Raji (cell line): ENCODE measurements around the gene GRID1.

ENCODE experiments used
- POLR2A ChIP-seq: IDR thresholded peaks from 2 replicates; pipeline ENCODE4 v1.6.1; 2011; ENCODE audit warnings: low read depth, low read length, control low read depth; ENCODE audit not compliant: insufficient read depth

GRID1 gene

DNA sequence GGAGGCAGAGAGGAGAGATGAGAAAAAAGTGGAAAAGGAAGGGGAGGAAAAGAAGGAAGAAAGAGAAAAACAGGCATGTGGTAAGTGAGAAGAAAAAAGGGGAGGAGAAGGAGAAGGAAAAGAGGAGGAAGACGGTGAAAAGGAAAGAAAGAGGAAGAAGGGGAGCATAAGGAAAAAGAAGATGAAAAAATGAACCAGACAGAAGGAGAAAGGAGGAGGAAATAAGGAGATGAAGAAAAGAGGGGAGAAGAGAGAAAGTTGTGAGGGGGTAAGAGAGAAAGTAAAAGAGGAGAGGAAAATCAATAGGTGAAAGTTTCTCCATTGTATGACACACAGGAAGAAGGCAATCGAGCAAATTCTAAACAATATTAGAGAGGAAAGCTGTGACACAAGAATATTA, 663.8 kb downstream of the GRID1 start:
- no peak for TF ChIP-seq POLR2A

DNA sequence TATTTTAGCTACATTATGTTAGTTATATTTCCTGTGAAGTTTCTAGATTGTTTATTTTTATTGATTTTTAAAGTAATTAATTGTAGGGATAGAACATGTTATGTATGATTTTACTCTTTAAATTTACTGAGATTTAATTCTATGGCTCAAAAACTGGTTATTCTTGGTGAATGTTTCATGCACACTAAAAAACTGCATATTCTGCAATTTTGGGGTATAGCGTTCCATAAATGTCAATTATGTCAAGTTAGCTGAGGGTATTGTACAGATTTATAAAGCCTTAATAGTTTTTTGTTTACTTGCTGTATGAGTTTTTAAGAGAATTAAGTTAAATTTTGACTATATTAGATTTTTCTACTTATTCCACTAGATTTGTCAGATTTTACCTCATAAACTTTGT, 669.7 kb downstream of the GRID1 start:
- no peak for TF ChIP-seq POLR2A

DNA sequence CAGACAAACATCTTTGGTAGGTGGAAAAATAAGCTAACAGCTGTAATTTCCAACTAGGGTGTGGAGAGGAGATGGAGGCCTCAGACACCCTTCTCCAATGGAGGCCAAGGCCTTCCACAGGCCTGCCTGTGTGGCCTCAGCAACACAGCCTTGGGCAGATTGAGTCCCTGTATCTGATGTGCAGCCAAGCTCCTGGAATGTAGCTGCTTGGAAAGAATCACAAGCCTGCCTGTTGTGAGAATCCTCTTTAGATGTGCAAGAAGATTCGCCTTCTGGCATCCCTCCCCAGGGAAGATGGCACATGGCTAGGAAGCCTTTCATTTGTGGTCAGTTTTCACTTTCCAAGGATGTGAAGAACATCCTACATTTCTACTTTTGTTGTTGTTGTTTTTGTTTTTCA, 684.0 kb downstream of the GRID1 start:
- no peak for TF ChIP-seq POLR2A

DNA sequence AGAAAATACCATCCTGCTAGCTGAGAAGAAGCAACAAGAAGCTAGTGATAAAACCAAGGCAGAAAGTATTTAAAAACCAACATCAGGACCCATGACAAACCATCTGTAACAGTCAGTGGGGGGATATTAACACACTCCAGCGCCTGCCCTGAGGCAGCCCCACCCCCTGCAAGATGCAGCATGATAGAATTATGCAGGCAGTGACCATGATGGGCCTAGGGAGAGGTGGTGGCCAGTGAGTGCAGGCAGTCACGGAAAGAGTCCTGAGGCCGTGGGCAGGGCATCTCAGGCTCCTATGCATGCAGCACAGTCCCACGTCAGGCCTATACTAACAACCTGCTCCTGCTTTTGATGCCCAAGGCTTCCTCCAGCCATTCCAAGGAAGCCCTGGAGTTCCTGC, 686.9 kb downstream of the GRID1 start:
- no peak for TF ChIP-seq POLR2A

GRCh38 chr10:85679061-85679460, 687.5 kb downstream of the GRID1 start:
- TF ChIP-seq POLR2A, result no peak

GRCh38 chr10:85674851-85675250, 691.7 kb downstream of the GRID1 start:
- TF ChIP-seq POLR2A, result no peak

DNA sequence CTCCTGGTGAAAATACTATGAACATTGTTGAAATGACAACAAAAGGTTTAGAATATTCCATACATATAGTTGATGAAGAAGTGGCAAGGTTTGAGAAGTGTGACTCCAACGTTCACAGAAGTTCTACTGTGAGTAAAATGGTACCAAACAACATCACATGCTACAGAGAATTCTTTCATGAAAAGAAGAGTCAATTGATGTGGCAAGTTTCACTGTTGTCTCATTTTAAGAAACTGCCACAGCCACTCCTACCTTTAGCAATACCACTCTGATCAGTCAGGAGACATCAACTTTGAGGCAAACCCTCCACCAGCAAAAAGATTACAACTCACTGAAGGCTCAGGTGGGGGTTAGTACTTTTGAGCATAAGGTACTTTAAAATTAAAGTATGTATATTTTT, 693.3 kb downstream of the GRID1 start:
- no peak for TF ChIP-seq POLR2A

- no peak for TF ChIP-seq POLR2A
These were observed 695.1 kb downstream of the GRID1 start for GRCh38 chr10:85671530-85671929.

- TF ChIP-seq POLR2A, result no peak
These were observed 698.1 kb downstream of the GRID1 start for GRCh38 chr10:85668522-85668921.

DNA sequence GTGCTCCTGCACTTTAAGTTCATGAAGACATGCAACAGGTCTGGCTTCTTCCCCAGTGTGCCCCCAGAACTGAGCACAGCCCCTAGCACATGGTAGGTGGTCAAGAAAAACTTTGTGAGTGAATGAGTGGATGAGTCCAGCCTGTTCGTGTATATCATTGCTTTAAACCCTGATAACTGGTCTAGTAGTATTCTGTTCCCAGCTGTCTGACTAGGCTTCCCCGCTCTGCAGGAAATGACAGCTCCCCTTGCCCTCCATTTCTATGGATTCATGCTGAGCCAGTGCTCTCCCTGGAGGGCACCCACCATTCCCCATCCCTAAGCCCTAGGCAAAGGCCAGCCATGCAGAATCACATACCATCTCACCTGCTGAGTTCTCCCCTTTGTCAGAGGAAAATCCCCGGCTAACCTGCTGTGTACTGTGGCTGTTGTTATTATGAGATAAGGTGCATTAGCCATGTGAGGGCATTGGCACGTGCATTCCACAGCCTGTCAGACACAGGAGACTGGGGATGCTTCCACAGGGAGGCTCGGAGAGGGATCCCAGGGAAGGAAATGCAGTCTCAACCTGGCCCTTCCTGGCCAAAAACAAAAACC, 698.9 kb downstream of the GRID1 start:
- no peak for TF ChIP-seq POLR2A

- TF ChIP-seq POLR2A, result no peak
These were observed 699.6 kb downstream of the GRID1 start for GRCh38 chr10:85666987-85667386.

DNA sequence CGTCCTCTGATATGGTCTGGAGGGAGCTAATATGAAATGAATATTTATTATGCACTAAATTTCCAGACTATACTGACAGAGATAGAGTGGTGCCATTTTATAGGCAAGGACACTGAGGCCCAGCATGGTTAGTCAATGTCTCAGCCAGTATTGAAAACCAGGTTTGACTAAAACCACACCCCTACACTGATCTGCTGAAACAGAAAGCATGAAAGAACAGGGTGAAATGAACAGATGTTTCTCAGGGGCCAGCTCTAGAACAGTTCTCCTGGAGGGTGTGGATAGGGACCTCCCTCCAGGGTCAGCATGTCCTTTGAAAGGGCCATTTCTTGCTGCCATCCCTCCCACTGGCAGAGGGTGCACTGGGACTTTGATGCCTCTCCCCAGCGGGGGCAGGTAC, 700.5 kb downstream of the GRID1 start:
- TF ChIP-seq POLR2A, result no peak

GRCh38 chr10:85665681-85666080, 700.9 kb downstream of the GRID1 start:
- no peak for TF ChIP-seq POLR2A

- no peak for TF ChIP-seq POLR2A
These were observed 701.5 kb downstream of the GRID1 start for GRCh38 chr10:85665078-85665477.

DNA sequence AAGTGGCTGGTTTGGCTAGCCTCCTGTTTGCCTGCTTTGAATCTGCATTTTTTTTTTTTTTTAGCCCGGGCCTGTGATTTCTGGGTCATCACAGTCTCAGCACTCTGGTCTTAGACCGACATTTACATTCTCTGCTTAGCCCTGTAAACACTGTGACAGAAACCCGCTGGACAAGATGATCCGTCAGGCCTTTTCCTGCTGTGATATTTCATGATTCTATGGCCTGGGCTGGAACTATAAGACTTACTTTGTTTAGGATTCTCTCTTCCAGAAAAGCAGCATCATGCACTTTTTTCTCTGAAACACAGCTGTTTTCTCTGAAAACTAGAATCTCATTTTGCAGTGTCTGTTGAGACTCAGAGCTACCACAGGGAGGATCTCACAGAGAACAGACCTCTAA, 705.5 kb downstream of the GRID1 start:
- TF ChIP-seq POLR2A, result no peak

DNA sequence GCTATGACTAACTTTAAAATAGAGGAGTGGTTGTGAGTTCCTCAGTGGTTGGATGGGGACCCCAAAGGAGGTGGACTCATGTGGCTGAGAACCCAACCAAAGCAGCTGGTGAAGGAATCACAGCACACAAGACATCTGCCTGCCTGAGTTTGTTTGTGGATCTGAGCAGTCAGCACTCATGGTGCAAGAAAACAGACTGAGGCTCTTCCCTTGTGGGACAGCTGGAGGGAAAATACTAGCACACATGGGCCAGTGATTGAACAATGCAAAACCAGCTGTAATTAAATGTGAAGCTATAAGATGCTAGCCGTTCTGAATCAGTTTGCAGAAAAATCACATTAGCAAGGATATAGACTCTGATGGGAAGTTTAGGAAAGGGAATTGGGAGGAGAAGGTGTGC, 707.3 kb downstream of the GRID1 start:
- no peak for TF ChIP-seq POLR2A

DNA sequence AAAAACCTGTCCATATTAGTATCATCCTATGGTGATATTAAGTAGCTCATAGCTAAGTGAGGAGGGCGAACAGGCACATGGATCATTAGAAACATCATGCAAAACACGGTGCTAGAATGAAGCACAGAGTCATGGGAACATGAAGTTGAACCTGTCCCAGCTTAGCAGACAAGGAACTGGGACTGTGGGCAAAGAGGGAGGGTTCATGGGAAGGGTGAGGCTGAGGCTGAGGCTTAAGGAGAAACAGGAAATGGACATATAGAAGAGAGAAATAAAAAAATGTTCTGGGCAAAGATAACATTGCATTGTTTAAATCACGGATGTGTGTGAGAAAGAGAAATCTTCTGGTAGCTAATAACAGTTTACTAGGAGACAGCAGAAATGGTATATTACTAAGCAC, 708.1 kb downstream of the GRID1 start:
- TF ChIP-seq POLR2A, result no peak

GRCh38 chr10:85657476-85658113, 709.0 kb downstream of the GRID1 start:
- no peak for TF ChIP-seq POLR2A

GRCh38 chr10:85655411-85655810, 711.2 kb downstream of the GRID1 start:
- no peak for TF ChIP-seq POLR2A
